ENCODE data around the gene CCDC148. TPM values are rescaled to one million over a fixed set of nuclear protein-coding genes. Genes with fewer than 3 reads are reported as not detected.

The CCDC148 gene
- total and polyA plus RNA-seq, 10 of the 15 experiments (the other 5 are each of a cell fraction or from before 2014, with no cell fraction given), result 0.07 to 0.30 (median 0.18) TPM; not detected in 7

DNA sequence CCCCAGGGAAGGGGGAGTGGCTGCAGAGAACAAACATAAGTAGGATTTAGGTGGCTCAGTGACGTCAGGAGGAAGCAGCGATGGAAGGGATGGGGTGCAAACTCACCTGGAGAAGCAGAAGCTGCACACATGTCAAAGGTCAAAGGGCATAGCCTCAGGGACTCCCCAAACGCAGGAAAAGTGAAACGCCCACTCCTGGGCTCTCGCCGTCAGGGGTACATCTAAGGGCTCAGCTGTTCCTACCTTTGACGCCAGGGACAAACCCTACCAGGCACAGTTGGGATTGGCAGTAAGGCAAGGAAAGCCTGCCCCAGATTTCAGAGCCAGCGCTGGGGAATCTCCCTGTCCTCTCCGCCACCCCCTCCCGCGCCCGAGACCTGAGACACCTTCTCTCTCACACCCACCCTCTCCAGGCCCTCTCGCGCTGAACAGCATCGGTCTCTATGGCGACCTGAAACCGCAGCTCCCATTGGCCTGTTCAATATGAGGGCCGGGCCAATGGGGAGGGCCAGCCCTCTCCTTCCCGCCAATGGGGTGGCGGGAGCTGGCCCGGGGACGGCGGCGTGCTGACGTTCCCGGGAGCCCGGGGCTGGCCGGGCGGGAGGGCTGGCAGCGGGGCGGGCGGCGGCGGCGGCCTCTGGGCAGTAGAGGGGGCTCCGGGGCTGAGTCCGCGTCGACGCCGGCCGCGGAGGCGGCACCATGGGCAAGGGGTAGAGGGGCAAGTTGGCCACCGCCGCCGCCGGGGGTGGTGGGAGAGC, at the start of gene CCDC148, which contains the start of gene PKP4 (continued):
- TF ChIP-seq, protein P1, sequence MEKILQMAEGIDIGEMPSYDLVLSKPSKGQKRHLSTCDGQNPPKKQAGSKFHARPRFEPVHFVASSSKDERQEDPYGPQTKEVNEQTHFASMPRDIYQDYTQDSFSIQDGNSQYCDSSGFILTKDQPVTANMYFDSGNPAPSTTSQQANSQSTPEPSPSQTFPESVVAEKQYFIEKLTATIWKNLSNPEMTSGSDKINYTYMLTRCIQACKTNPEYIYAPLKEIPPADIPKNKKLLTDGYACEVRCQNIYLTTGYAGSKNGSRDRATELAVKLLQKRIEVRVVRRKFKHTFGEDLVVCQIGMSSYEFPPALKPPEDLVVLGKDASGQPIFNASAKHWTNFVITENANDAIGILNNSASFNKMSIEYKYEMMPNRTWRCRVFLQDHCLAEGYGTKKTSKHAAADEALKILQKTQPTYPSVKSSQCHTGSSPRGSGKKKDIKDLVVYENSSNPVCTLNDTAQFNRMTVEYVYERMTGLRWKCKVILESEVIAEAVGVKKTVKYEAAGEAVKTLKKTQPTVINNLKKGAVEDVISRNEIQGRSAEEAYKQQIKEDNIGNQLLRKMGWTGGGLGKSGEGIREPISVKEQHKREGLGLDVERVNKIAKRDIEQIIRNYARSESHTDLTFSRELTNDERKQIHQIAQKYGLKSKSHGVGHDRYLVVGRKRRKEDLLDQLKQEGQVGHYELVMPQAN (conservative IDR thresholded peaks at IDR 0.05), result peak; percentile 73
- TF ChIP-seq POU2F2 (IDR thresholded peaks at IDR 0.05; ENCODE audit: borderline replicate concordance, low read depth, low read length) (no peak), IKZF1 (conservative IDR thresholded peaks at IDR 0.05) (peak; percentile 26), POLR2A (IDR thresholded peaks at IDR 0.05; ENCODE audit: low read depth, low read length) (peak; percentile 21; the same call in 1 of the 2 replicates), RFX5 (IDR thresholded peaks at IDR 0.05; ENCODE audit: low read depth, low read length) (peak; percentile 66; the same call in 1 of the 2 replicates), CREB1 (IDR thresholded peaks at IDR 0.05; ENCODE audit: low read depth) (peak; percentile 47; the same call in 1 of the 2 replicates), MEF2B (IDR thresholded peaks at IDR 0.05; ENCODE audit: partially characterized antibody, poor library complexity, severe bottlenecking) (peak; percentile 15), NBN (IDR thresholded peaks at IDR 0.05) (peak; percentile 43; the same call in 1 of the 2 replicates), MTA2 (IDR thresholded peaks at IDR 0.05; ENCODE audit: low read depth) (peak; percentile 51; the same call in 1 of the 2 replicates), RAD51 (IDR thresholded peaks at IDR 0.05) (no peak), SP1 (IDR thresholded peaks at IDR 0.05; ENCODE audit: low read depth, low read length) (peak; percentile 88), NR2F1 (conservative IDR thresholded peaks at IDR 0.05) (peak; percentile 96), CBFB (IDR thresholded peaks at IDR 0.05; ENCODE audit: low read depth) (no peak), RUNX3 (IDR thresholded peaks at IDR 0.05; ENCODE audit: low read length) (peak; percentile 69), GATAD2B (conservative IDR thresholded peaks at IDR 0.05; ENCODE audit: low read depth) (no peak), MXI1 (IDR thresholded peaks at IDR 0.05; ENCODE audit: low read depth, low read length) (peak; percentile 79), FOXK2 (IDR thresholded peaks at IDR 0.05) (no peak), HDGF (IDR thresholded peaks at IDR 0.05) (peak; percentile 78; the same call in 1 of the 2 replicates), IKZF2 (IDR thresholded peaks at IDR 0.05) (peak in 1 of 2 experiments; percentile 24; a peak in 2 of 4 replicates), NR2C1 (IDR thresholded peaks at IDR 0.05) (peak; percentile 91), BHLHE40 (IDR thresholded peaks at IDR 0.05; ENCODE audit: borderline replicate concordance in 1 of 2, low read depth in 2 of 2, low read length in 1 of 2) (peak in 1 of 2 experiments; percentile 47; a peak in 2 of 4 replicates), FOS (IDR thresholded peaks at IDR 0.05; ENCODE audit: borderline replicate concordance, extremely low read depth, insufficient read length) (peak; percentile 56), BMI1 (IDR thresholded peaks at IDR 0.05; ENCODE audit: borderline replicate concordance) (peak; percentile 84; the same call in 1 of the 2 replicates), PAX5 (IDR thresholded peaks at IDR 0.05; ENCODE audit: borderline replicate concordance, low read depth, low read length) (0 out of 2 replicates have a peak, but pooled peaks have one; percentile 12)
- TF ChIP-seq, protein P2, sequence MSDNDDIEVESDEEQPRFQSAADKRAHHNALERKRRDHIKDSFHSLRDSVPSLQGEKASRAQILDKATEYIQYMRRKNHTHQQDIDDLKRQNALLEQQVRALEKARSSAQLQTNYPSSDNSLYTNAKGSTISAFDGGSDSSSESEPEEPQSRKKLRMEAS (IDR thresholded peaks at IDR 0.05; ENCODE audit: low read depth, low read length), result peak; percentile 52; the same call in 1 of the 2 replicates
- TF ChIP-seq, protein P3, sequence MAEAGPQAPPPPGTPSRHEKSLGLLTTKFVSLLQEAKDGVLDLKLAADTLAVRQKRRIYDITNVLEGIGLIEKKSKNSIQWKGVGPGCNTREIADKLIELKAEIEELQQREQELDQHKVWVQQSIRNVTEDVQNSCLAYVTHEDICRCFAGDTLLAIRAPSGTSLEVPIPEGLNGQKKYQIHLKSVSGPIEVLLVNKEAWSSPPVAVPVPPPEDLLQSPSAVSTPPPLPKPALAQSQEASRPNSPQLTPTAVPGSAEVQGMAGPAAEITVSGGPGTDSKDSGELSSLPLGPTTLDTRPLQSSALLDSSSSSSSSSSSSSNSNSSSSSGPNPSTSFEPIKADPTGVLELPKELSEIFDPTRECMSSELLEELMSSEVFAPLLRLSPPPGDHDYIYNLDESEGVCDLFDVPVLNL (IDR thresholded peaks at IDR 0.05; ENCODE audit: low read depth, low read length), result peak; percentile 77
- TF ChIP-seq, protein P4, sequence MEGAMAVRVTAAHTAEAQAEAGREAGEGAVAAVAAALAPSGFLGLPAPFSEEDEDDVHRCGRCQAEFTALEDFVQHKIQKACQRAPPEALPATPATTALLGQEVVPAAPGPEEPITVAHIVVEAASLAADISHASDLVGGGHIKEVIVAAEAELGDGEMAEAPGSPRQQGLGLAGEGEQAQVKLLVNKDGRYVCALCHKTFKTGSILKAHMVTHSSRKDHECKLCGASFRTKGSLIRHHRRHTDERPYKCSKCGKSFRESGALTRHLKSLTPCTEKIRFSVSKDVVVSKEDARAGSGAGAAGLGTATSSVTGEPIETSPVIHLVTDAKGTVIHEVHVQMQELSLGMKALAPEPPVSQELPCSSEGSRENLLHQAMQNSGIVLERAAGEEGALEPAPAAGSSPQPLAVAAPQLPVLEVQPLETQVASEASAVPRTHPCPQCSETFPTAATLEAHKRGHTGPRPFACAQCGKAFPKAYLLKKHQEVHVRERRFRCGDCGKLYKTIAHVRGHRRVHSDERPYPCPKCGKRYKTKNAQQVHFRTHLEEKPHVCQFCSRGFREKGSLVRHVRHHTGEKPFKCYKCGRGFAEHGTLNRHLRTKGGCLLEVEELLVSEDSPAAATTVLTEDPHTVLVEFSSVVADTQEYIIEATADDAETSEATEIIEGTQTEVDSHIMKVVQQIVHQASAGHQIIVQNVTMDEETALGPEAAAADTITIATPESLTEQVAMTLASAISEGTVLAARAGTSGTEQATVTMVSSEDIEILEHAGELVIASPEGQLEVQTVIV (IDR thresholded peaks at IDR 0.05; ENCODE audit: borderline replicate concordance, partially characterized antibody), result no peak
